Spinal cord (tissue), 10 donors: ENCODE results near the gene PGA3. TPM values are rescaled to one million over a fixed set of nuclear protein-coding genes. Genes with fewer than 3 reads are reported as not detected.
"Not testable (repeated sequence)": the region's sequence is repeated elsewhere in the genome, so short reads cannot be mapped to it uniquely, and the experiment has no call there.

Source experiments
- DNase-seq, 6 donors: peaks; one replicate each; pipeline versions ENCODE4 v3.0.0 to v3.0.0-alpha.2; 2013 to 2015; ENCODE audit warnings: low spot score in 6 of 6, low read depth in 4 of 6
- H3K27ac ChIP-seq: one replicate; pipeline ENCODE4 v1.5.1; 2013; ENCODE audit warnings: low read depth, low read length, control low read depth
- H3K27me3 ChIP-seq: one replicate; pipeline ENCODE4 v1.6.1; 2013; ENCODE audit warnings: low read length; ENCODE audit not compliant: control insufficient read depth, insufficient read depth
- H3K36me3 ChIP-seq: one replicate; pipeline ENCODE4 v1.6.1; 2013; ENCODE audit warnings: low read length; ENCODE audit not compliant: control insufficient read depth, insufficient read depth
- H3K4me1 ChIP-seq: one replicate; pipeline ENCODE4 v1.6.1; 2013; ENCODE audit warnings: low read length; ENCODE audit not compliant: control insufficient read depth, insufficient read depth
- H3K4me3 ChIP-seq: one replicate; pipeline ENCODE4 v1.5.1; 2013; ENCODE audit warnings: low read depth, low read length, control low read depth
- H3K9me3 ChIP-seq: one replicate; pipeline ENCODE4 v1.6.1; 2013; ENCODE audit warnings: low read length; ENCODE audit not compliant: control insufficient read depth, insufficient read depth
- WGBS: methylation state at CpG from one replicate; pipeline ENCODE4 v1.1.5; 2013; ENCODE audit warnings: missing lambda C conversion rate; ENCODE audit not compliant: insufficient coverage; 5-methylcytosine and 5-hydroxymethylcytosine counted together
- long read RNA-seq, 4 donors: transcript quantifications; one replicate each; lab custom pipeline, GENCODE V29; 2026
- polyA plus RNA-seq, 2 donors: library from polyadenylated mRNA; unstranded; fragments of 120-200 nt; gene quantifications; one replicate each; pipeline ENCODE4 v1.2.1, GENCODE V29; 2013; ENCODE audit not compliant: insufficient read length in 2 of 2
- total RNA-seq, 2 donors: library from RNA; depleted of rRNA in 1 of 2; stranded (reverse); fragments of 120-200 nt in 1 of 2; fragments of >200 nt in 1 of 2; gene quantifications; one replicate each; pipeline versions ENCODE4 v1.2.3 to v1.2.4, GENCODE V29; 2013 to 2014
- donor health status: healthy.

The PGA3 gene
- total RNA-seq (under 1 TPM; 0.59 to 0.66 TPM), polyA plus RNA-seq (under 1 TPM; 0.17 to 0.21 TPM)
- long read RNA-seq, donor 1: 0 reads
- long read RNA-seq, donor 2: 0 reads
- long read RNA-seq, donor 3: 0 reads
- long read RNA-seq, donor 4: 0 reads

DNA sequence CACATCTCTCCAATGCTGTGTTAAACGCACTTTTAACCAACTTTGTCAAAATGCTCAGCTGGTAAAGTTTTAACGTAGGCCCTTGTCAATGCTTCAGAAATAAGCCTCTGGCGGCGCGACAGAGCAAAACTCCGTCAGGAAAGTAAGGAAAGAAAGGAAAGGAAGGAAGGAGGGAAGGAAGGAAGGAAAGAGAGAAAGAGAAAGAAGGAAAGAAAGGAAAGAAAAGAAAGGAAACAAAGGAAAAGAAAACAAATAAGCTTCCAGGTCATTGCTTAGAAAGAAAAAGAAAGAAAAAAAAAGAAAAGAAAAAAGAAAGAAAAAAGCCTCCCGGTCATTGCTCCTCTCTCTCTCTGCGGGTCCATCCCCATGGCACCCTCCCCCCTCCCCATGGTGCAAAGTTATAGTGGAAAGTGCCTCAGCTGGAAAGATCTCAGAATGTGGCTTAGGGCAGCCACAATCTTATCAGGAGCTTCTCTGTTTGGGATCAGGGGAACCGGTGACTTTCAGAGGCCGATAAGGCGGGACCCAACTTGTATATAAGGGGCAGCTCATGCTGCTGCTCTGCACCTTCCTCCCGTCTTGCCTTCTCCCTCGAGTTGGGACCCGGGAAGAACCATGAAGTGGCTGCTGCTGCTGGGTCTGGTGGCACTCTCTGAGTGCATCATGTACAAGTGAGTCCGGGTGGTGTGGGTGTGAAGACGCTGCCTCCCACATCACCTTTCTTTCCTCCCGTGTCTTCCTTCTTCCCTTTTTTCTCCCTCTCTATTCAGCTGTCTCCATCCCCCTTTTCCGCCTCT, at the start of gene PGA3:
PGA3 (plus strand) TSS at position 566 of the 797 bp plus-strand sequence; CDS start at position 616, 50 bp downstream.
- H3K4me1 ChIP-seq, H3K27ac ChIP-seq, H3K36me3 ChIP-seq, H3K4me3 ChIP-seq, DNase-seq, H3K27me3 ChIP-seq, H3K9me3 ChIP-seq: not testable (repeated sequence)
- 88% methylated on average over 5 of the region's 18 CpGs for WGBS

- no peaks in the 10 kb centered on the region for H3K36me3 ChIP-seq
- H3K4me3 ChIP-seq: no peak overlapping the region
- H3K27ac ChIP-seq: peak overlapping the region; percentile 40
- DNase-seq: no peak
- H3K4me1 ChIP-seq: peaks cover 26% of the 10 kb centered on the region
- H3K9me3 ChIP-seq: peaks cover 6% of the 10 kb centered on the region
- WGBS: 100% methylated on average over 1 of the region's 2 CpGs
- no peaks in the 10 kb centered on the region for H3K27me3 ChIP-seq
These were observed 49.7 kb upstream of the PGA3 start for GRCh38 chr11:61153593-61154095.

GRCh38 chr11:61154528-61154927, 48.8 kb upstream of the PGA3 start:
- no peak overlapping the region for H3K27ac ChIP-seq
- H3K4me1 ChIP-seq: peaks cover 17% of the 10 kb centered on the region
- H3K36me3 ChIP-seq: no peaks in the 10 kb centered on the region

GRCh38 chr11:61155312-61155711, 48.0 kb upstream of the PGA3 start:
- Histone ChIP-seq H3K9me3 (peaks cover 6% of the 10 kb centered on the region), H3K4me3 (no peak overlapping the region), H3K27ac (no peak overlapping the region), H3K36me3 (no peaks in the 10 kb centered on the region), H3K4me1 (peaks cover 12% of the 10 kb centered on the region), H3K27me3 (no peaks in the 10 kb centered on the region)
- DNase-seq: no peak
- WGBS: no CpG with 5 or more reads among the region's 1 CpG

More at GRCh38 chr11:61154528-61154927, 48.8 kb upstream of the PGA3 start:
- no peak for DNase-seq
- 100% methylated on average over 2 of the region's 4 CpGs for WGBS
- peaks cover 6% of the 10 kb centered on the region for H3K9me3 ChIP-seq
- no peak overlapping the region for H3K4me3 ChIP-seq
- H3K27me3 ChIP-seq: no peaks in the 10 kb centered on the region

DNA sequence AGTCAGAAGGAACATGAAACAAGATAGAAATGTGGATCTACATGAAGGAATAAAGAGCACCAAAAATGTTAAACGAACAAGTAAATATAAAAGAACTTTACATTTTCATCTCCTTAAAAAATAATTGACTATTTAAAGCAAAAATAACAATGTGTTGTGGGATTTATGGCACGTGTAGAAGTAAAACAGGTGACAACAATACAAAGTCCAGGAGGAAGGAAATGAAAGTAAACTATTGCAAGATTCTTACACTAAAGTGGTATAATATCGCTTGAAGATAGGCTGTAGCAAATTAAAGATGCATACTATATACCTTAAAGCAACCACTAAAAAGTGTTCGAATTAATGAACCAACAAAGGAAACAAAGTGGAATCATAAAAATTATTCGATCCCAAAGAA, 47.6 kb upstream of the PGA3 start:
- Histone ChIP-seq H3K36me3 (no peaks in the 10 kb centered on the region), H3K27ac (no peak overlapping the region), H3K4me3 (no peak overlapping the region), H3K9me3 (peaks cover 6% of the 10 kb centered on the region), H3K27me3 (no peaks in the 10 kb centered on the region), H3K4me1 (peaks cover 12% of the 10 kb centered on the region)
- no CpG with 5 or more reads among the region's 5 CpGs for WGBS
- DNase-seq: no peak

GRCh38 chr11:61157743-61158142, 45.6 kb upstream of the PGA3 start:
- Histone ChIP-seq H3K9me3 (peaks cover 6% of the 10 kb centered on the region), H3K27me3 (no peaks in the 10 kb centered on the region), H3K27ac (no peak overlapping the region), H3K4me3 (no peak overlapping the region), H3K36me3 (no peaks in the 10 kb centered on the region), H3K4me1 (peaks cover 9% of the 10 kb centered on the region)
- DNase-seq: no peak
- 67% methylated on average over 1 of the region's 3 CpGs for WGBS

GRCh38 chr11:61158691-61159381, 44.5 kb upstream of the PGA3 start:
- WGBS: 65% methylated on average over 3 of the region's 3 CpGs
- no peak overlapping the region for H3K4me3 ChIP-seq
- no peaks in the 10 kb centered on the region for H3K36me3 ChIP-seq
- H3K4me1 ChIP-seq: peaks cover 9% of the 10 kb centered on the region
- no peak for DNase-seq
- no peaks in the 10 kb centered on the region for H3K27me3 ChIP-seq
- H3K27ac ChIP-seq: no peak overlapping the region
- peaks cover 6% of the 10 kb centered on the region for H3K9me3 ChIP-seq

- no peaks in the 10 kb centered on the region for H3K27me3 ChIP-seq
- peak overlapping the region; percentile 75 for H3K4me3 ChIP-seq
- peaks cover 9% of the 10 kb centered on the region for H3K4me1 ChIP-seq
- 29% methylated on average over 5 of the region's 25 CpGs for WGBS
- no peaks in the 10 kb centered on the region for H3K36me3 ChIP-seq
- DNase-seq: peak in 2 of 6 donors; percentile 9 to 27
- H3K9me3 ChIP-seq: no peaks in the 10 kb centered on the region
- H3K27ac ChIP-seq: peak overlapping the region; percentile 65
These were observed 42.7 kb upstream of the PGA3 start for GRCh38 chr11:61160487-61161189.
